Mucosa of descending colon (tissue), 3 donors: ENCODE results near the gene PRR5L. TPM values are rescaled to one million over a fixed set of nuclear protein-coding genes. Genes with fewer than 3 reads are reported as not detected.

ENCODE experiments used
- ATAC-seq: fragments of 200-7000 bp; cut with Tn5 transposase; one replicate; pipeline ENCODE4 v1.9.1; 2020; ENCODE audit warnings: mild to moderate bottlenecking, moderate library complexity
- DNase-seq, 3 donors: peaks; one replicate each; pipeline ENCODE4 v3.0.0-alpha.2; 2020
- H3K36me3 ChIP-seq: fragments of 200-600 bp; one replicate; pipeline ENCODE4 v1.8.0; 2021; ENCODE audit warnings: low read depth, mild to moderate bottlenecking
- H3K4me1 ChIP-seq: fragments of 200-600 bp; one replicate; pipeline ENCODE4 v1.8.0; 2021; ENCODE audit warnings: low read depth, mild to moderate bottlenecking
- H3K4me3 ChIP-seq: fragments of 200-600 bp; one replicate; pipeline ENCODE4 v1.8.0; 2021; ENCODE audit warnings: mild to moderate bottlenecking
- H3K9me3 ChIP-seq: fragments of 200-600 bp; one replicate; pipeline ENCODE4 v1.8.0; 2021; ENCODE audit warnings: mild to moderate bottlenecking
- CTCF ChIP-seq: fragments of 200-600 bp; IDR thresholded peaks from one replicate; pipeline ENCODE4 v1.8.0; 2022; ENCODE audit warnings: antibody characterized with exemption, mild to moderate bottlenecking
- intact Hi-C, 2 donors: fragments of 100-400 bp; cut with DNase I in 1 of 2; cut with micrococcal nuclease in 1 of 2; formaldehyde crosslinking; loops; one replicate each; pipeline versions ENCODE4 v1.11.0 to v1.11.1; 2022; cut with DNase I, micrococcal nuclease
- total RNA-seq, 3 donors: library from RNA; stranded (reverse); fragmentation: NEBNext Ultra II Directional in 2 of 3; extraction: Animal tissue kit (Norgen Biotek cat#: 25700) in 2 of 3; gene quantifications; one replicate each; pipeline versions ENCODE4 v1.2.1 to v1.2.4, GENCODE V29; 2021 to 2023
- donor health status: DM: no; HTN: no; CAD: no; lungs with moderate emphysema.
- donor health status: DM: no; HTN: no; CAD: no.
- donor health status: DM: no; HTN: yes; CAD: no.

PRR5L gene
- total RNA-seq, 3 donors from 2014 or later = 138 to 250 (median 203) TPM

- ATAC-seq (peak; percentile 85), DNase-seq (peak in 2 of 3 donors; percentile 56 to 79)
- peaks cover 22% of the 10 kb centered on the region for H3K4me1 ChIP-seq
- H3K36me3 ChIP-seq = no peaks in the 10 kb centered on the region
- TF ChIP-seq CTCF = no peak
- H3K4me3 ChIP-seq = no peak overlapping the region
- intact Hi-C loops = loop anchor here in 1 of 2 donors (10.0 kb wide), 1 partner anchor 178 kb away; no protein-coding TSS in a partner anchor
- H3K9me3 ChIP-seq = no peaks in the 10 kb centered on the region
These were observed 926 bp downstream of the PRR5L start for GRCh38 chr11:36296884-36297543.

- Histone ChIP-seq H3K4me3 (no peak overlapping the region), H3K36me3 (no peaks in the 10 kb centered on the region), H3K4me1 (peaks cover 29% of the 10 kb centered on the region), H3K9me3 (no peaks in the 10 kb centered on the region)
- TF ChIP-seq CTCF = no peak
- DNase-seq = peak; percentile 86 to 90 (median 88)
- intact Hi-C loops = loop anchor here in 1 of 2 donors (5.0 kb wide), 1 partner anchor 72 kb away; no protein-coding TSS in a partner anchor
- ATAC-seq = peak; percentile 84
These were observed 4.6 kb downstream of the PRR5L start for GRCh38 chr11:36300650-36301049.

- no peak for DNase-seq
- no peak overlapping the region for H3K4me3 ChIP-seq
- TF ChIP-seq CTCF = no peak
- H3K9me3 ChIP-seq = no peaks in the 10 kb centered on the region
- H3K4me1 ChIP-seq = peaks cover 20% of the 10 kb centered on the region
- ATAC-seq = peak; percentile 43
- intact Hi-C loops = loop anchor here in 1 of 2 donors (5.0 kb wide), 1 partner anchor 68 kb away; no protein-coding TSS in a partner anchor
- H3K36me3 ChIP-seq = no peaks in the 10 kb centered on the region
These were observed 8.3 kb downstream of the PRR5L start for GRCh38 chr11:36304351-36304750.

- H3K4me3 ChIP-seq = no peak overlapping the region
- intact Hi-C loops = no loop called here
- ATAC-seq (peak; percentile 53), DNase-seq (no peak)
- H3K4me1 ChIP-seq = peaks cover 16% of the 10 kb centered on the region
- no peak for TF ChIP-seq CTCF
- H3K9me3 ChIP-seq = no peaks in the 10 kb centered on the region
- H3K36me3 ChIP-seq = no peaks in the 10 kb centered on the region
These were observed 9.0 kb downstream of the PRR5L start for GRCh38 chr11:36305047-36305446.

- Histone ChIP-seq H3K36me3 (no peaks in the 10 kb centered on the region), H3K4me3 (no peak overlapping the region), H3K4me1 (peaks cover 12% of the 10 kb centered on the region), H3K9me3 (no peaks in the 10 kb centered on the region)
- intact Hi-C loops = no loop called here
- no peak for TF ChIP-seq CTCF
- no peak for ATAC-seq
- no peak for DNase-seq
These were observed 10.8 kb downstream of the PRR5L start for GRCh38 chr11:36306888-36307287.
